NCI-H187 (cell line): ENCODE measurements around the gene COTL1.
A peak's percentile ranks its signal among the peaks of the same experiment; 100 is the strongest.
"Not testable (repeated sequence)": the region's sequence is repeated elsewhere in the genome, so short reads cannot be mapped to it uniquely, and the experiment has no call there.

Experiments
- DNase-seq, 2 experiments: peaks; one replicate each; lab custom pipeline; 2025; lab: John Stamatoyannopoulos, UW

Gene COTL1

DNA sequence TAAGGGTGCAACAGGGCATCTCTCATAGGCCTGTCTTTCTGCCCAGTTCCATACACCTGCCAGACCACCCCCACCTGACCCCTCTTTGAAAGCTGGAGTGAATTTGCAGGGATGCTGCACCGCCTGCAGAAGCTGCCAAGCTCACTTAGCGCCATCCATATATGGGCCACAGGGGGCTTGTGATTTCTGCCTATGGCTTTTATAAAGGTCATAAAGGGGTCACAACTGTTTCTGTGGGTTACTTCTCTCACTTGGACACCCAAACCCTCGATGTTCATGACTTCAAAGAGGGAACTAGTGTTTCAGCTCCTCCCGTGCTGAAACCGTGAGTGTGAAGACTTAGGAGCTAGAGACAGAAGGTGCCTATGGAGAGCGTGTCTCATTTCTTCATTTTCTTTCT lies 89.6 kb downstream of the COTL1 start:
- no peak for DNase-seq

GRCh38 chr16:84527532-84528269 lies 90.2 kb downstream of the COTL1 start:
- no peak for DNase-seq

DNA sequence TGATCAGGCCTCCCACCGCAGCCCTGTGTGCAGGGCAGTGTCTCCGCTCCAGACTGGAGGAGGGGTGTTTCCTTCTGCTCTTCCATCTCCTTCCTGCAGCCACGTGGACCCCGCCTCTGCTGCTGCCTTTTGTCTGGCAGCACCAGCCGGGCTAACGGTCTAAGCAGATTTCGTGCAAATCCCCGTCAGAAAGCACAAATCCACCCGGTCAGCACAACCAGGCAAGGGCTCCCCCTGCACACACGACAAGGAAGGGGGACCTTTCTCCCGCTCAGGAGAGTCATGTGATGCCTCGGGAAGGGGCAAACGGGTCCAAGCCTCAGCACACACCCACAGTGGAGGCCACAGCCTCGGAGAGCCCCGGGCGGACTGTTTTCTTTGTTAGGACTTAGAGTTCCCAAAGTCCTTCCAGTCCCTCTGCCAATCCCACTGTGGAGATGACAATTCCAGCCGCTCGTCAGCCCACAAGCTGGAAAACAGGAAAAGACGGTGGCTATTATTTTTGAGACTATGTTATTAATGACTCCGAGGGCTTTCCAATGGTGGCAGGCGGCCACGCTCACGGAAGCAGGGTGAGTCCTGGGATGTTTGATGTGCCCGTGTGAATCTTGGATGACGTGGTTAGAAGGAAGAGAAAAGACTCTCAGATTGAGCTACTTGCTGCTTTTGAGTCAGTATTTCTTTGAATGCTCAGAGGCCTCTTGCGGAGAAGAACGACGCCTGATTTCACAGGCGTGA lies 90.9 kb downstream of the COTL1 start:
- DNase-seq, result no peak

GRCh38 chr16:84524941-84525581 lies 92.8 kb downstream of the COTL1 start:
- not testable (repeated sequence) for DNase-seq

- no peak for DNase-seq
Observed at GRCh38 chr16:84524346-84524920, 93.4 kb downstream of the COTL1 start.

DNA sequence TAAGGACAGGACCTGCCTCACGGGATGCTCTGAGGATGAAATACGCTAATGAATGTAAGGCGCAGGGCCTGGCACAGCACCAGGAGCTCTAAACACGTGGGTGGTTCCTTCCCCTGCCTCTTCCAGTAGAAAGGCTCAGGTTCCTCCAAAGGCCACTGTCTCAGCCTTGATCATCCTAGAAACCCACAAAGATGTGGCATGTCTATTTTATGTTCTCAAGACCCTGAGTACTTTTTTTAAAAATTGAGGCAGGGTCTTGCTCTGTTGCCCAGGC lies 96.4 kb downstream of the COTL1 start:
- no peak for DNase-seq

- peak; percentile 87 to 93 for DNase-seq
Observed at GRCh38 chr16:84520725-84521496, 97.0 kb downstream of the COTL1 start.

DNA sequence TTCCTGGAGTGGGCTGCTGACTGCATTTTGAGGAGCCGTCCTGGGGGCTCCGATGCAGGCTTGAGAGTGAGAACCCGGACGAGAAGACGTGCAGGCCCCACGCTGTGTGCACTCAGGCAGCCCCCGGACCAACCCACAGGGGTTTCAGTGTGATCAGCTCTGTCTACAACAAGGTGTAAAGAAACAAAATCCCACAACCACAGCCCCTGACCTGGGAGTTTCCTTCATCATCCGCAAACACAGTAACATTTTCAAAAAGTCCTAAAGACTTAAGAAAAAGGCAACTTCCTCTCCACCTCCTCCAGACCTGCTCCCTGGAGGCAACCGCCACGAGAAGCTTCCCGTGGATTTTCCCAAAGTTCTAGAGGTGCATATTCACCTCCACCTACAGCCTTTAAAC lies 98.0 kb downstream of the COTL1 start:
- DNase-seq, result no peak

DNA sequence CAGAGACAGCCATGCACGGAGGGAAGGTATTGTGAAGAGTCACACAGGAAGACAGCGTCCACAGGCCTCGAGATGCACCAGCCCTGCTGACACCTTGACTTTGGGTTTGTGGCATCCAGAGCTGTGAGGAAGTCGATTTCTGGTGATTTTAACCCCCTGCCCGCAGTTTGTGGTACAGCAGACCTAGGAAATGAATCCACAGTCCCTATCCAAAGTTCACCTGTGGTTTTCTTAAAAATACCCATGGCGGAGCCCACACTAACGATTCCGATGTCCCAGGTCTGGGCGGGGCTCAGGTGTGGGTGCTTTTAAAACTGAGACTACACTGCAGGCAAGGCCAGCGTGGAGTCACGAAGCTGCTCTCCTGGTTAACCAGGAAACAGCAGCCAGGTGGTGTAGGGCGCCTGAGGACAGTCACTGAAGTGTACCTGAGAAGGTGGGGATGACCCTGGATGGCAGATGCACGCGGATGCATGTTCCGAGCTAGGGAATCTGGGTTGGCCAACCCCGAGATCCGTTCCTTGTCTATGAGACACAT lies 99.0 kb downstream of the COTL1 start:
- peak; percentile 13 to 55 for DNase-seq

GRCh38 chr16:84518220-84518619 lies 99.7 kb downstream of the COTL1 start:
- not testable (repeated sequence) for DNase-seq

DNA sequence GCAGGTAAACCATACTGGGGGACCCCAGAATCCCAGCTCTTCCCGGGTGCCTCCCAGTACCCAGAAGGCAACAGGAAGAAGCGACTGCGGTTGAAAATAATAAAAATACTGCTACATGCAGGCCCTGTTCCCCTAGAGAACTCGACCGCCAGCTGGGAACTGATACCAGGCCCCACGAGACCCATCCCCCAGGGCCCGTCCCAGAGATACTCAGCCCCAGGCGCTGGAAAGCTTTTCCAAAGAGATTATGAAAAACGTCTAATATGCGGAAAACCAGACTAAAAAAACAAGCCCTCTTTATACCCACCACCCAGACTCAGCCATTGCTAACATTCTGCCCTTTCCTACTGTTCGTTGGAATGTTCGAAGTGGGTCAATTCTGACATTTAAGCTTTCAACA lies 100.5 kb downstream of the COTL1 start:
- DNase-seq, result no peak
